SK-N-SH treated with all-trans-retinoic acid at 6 μM for 48 hours (cell line): ENCODE results near the gene AREL1.

Source experiments
- BACH2 ChIP-seq: fragments of 250-450 bp; sonication (Bioruptor Pico); IDR thresholded peaks from 2 replicates; pipeline ENCODE4 v1.9.0; 2021; ENCODE audit warnings: mild to moderate bottlenecking, borderline replicate concordance
- CREB5 ChIP-seq: fragments of 250-450 bp; sonication (Bioruptor Pico); IDR thresholded peaks from 2 replicates; pipeline ENCODE4 v1.5.1; 2020; ENCODE audit warnings: low read depth, mild to moderate bottlenecking, moderate library complexity
- GLIS3 ChIP-seq: fragments of 250-450 bp; sonication (Bioruptor Pico); IDR thresholded peaks from 2 replicates; pipeline ENCODE4 v1.5.0; 2020; ENCODE audit warnings: mild to moderate bottlenecking, moderate library complexity
- OSR1 ChIP-seq: fragments of 250-450 bp; sonication (Bioruptor Pico); IDR thresholded peaks from 2 replicates; pipeline ENCODE4 v1.8.0; 2022; ENCODE audit warnings: moderate library complexity, mild to moderate bottlenecking, inconsistent platforms
- PATZ1 ChIP-seq: fragments of 250-450 bp; sonication (Bioruptor Pico); IDR thresholded peaks from 2 replicates; pipeline ENCODE4 v1.8.0; 2020; ENCODE audit warnings: mild to moderate bottlenecking, moderate library complexity, borderline replicate concordance
- RARB ChIP-seq: fragments of 250-450 bp; sonication (Bioruptor Pico); IDR thresholded peaks from 2 replicates; pipeline ENCODE4 v1.8.0; 2021; ENCODE audit warnings: mild to moderate bottlenecking, moderate library complexity
- TSHZ2 ChIP-seq: fragments of 250-450 bp; sonication (Bioruptor Pico); IDR thresholded peaks from 2 replicates; pipeline ENCODE4 v1.5.0; 2020; ENCODE audit warnings: mild to moderate bottlenecking, moderate library complexity
- ZFP3 ChIP-seq: fragments of 250-450 bp; sonication (Bioruptor Pico); IDR thresholded peaks from 2 replicates; pipeline ENCODE4 v1.5.0; 2020; ENCODE audit warnings: mild to moderate bottlenecking, moderate library complexity
- ZFP30 ChIP-seq: fragments of 450-650 bp; formaldehyde crosslinking; IDR thresholded peaks from 2 replicates; pipeline ENCODE4 v1.5.0; 2022; ENCODE audit warnings: mild to moderate bottlenecking, moderate library complexity

DNA sequence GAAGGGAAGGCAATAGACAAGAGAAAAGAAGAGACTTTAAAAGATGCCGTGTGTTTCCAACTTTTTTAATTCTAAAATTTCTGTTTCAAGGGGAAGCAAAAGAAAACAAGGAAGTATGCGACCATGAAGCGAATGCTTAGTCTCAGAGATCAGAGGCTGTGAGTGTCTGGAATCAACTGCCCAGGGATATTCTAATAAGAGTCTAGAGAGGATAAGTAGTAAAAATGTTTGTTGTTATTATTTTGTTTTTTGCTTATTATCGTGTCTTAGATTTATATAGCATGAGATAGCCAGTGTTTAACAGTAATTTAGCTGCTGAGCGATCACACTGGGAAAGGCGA, 485 bp upstream of the AREL1 start:
- no peak for TF ChIP-seq BACH2
- TF ChIP-seq RARB = no peak
- TF ChIP-seq ZFP3 (CRISPR knock-in tag) = no peak
- no peak for TF ChIP-seq OSR1 (CRISPR knock-in tag)
- TF ChIP-seq PATZ1 (CRISPR knock-in tag) = no peak
- no peak for TF ChIP-seq ZFP30
- no peak for TF ChIP-seq TSHZ2 (CRISPR knock-in tag)
- no peak for TF ChIP-seq GLIS3 (CRISPR knock-in tag)
- no peak for TF ChIP-seq CREB5 (CRISPR knock-in tag)
